ENCODE measurements around the gene ZDHHC14.

ZDHHC14 gene

DNA sequence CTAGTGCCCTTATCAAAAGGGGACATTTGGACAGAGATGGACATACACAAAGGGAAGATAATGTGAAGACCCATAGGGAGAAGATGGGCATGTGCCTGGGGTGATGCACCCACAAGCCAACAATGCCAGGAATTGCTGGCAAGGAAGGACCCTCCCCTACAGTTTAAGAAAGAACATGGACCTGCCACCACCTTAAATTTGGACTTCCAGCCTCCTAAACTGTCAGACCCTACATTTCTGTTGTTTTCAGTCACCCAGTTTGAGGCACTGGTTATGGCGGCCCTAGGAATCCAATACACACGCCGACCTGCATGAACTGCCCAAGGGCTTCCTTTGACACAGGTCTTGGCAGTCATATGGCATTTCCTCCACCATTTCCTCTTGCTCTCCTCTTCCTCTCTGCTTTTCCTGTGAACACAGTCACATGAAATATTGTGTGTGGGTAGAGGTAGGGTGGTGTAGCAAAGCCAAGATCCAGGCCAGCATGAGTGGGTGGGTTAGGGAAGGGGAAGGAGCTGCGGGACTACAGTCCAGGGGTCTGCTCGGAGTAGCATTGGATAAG is 115.6 kb downstream of the ZDHHC14 start:
- DNase-seq: no peak

DNA sequence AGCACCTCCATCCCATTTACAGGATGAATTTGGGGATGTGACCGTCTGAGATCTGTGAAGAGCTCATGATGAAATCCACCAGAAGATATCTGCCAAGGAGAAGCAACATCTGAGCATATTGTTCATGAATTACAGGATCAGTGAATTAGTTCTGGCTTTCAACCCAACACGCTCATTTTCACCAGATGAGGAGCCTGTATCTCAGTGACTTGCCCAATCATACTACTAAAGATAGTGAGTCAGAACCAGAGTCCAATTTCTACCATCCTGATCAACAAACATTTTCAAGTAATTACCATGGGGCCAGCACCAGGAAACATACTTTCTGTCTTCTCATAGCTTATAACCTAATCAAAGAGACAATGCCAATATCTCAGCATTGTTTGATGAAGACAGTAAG is 116.6 kb downstream of the ZDHHC14 start:
- DNase-seq: no peak

GRCh38 chr6:157498817-157499216 is 117.8 kb downstream of the ZDHHC14 start:
- no peak for DNase-seq

DNA sequence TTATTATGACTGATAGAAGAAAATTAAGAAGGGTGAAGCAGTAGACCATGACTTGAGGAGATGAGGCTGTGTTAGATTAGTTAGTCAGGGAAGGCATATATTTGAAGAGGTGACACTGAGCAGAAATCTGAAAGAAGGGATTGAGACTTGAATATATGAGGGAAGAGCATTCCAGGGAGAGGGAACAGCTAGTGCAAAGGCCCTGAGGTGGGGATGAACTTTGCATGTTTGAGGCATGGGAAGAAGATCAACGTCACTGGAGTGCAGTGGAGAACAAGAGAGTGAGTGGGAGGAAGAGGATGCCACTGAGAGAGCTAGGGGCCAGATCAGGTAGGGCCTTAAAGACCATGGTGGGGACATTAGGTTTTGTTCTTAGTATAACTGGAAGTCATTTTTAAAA is 119.0 kb downstream of the ZDHHC14 start:
- no peak for DNase-seq

DNA sequence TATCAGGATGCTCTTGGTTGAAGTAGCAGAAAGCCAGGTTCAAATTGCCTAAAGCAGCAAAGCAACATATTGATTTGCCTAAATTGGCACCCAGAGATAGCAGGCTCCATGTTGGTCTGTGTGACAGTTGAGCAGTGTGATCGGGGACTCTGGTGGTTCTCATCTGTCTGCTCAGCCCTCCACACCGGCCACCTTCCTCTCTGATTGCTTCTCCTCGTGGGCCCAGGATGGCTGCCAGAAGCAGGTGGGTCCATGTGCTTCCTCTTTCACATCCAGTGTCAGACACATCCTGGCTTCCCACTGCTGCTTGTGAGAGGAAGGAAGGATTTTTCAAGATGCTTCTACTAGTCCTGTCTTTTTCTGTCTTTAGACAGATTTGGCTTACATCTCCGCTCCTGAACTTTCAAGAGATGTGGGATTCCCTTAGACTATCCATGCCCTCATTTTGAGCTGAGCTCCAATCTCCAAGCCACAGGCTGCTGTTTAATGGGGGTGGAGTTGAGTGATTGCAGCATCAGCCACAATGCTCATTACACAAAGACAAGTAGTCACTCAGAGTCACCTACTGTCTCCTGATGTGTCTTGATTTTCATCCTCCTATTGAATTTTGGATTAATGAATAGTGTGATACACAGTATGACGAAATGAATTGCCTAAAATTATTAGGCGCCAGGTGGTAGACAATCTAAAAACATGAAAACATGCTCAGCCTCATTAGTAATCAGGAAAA is 122.2 kb downstream of the ZDHHC14 start:
- DNase-seq: peak; percentile 15

- no peak for DNase-seq
Observed at GRCh38 chr6:157505912-157506491, 125.0 kb downstream of the ZDHHC14 start.

- no peak for DNase-seq
Observed at GRCh38 chr6:157510323-157511188, 129.6 kb downstream of the ZDHHC14 start.

DNA sequence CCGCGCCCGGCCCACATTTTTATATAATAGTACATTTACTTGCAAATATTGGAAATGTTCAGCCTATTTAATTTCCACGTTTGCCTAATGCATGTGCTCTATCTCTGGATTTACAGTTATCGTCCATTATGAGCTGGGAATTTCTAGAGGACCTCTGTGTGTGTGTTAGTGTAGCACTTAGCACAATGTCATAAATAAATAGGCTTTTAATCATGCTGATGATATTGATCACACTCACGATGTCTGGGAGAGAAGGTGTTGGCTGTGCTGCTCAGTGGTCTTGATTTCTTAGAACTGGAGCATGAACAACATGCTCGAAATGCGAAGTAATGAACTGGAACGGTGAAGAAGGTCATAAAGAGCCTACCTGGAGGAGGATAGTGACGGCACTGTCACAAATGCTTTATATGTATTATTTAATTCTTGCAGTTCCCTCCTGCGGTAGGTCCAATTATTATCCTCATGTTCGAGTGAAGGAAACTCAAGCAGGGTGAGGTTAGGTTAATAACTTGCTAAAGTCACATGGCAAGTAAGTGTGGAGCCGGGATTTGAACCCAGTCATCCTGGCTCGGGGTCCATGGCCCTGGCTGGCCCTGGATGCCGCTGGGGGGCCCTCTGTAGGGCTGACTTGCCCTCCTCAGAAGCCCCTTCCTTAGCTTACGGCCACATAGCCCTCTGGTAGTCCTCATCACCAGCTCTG is 130.8 kb downstream of the ZDHHC14 start:
- no peak for DNase-seq

DNA sequence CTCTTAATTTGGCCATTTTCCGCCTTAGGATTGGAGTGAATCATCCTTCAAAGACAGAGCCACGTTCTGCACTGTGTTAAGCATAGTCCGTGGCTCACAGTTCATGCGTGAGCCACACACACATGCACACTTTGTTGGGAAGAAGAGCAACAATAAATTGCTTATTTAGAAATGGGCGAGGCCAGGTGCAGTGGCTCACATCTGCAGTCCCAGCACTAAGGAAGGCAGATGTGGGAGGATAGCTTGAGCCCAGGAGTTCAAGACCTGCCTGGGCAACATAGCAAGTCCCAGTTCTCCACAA is 131.3 kb downstream of the ZDHHC14 start:
- no peak for DNase-seq

DNA sequence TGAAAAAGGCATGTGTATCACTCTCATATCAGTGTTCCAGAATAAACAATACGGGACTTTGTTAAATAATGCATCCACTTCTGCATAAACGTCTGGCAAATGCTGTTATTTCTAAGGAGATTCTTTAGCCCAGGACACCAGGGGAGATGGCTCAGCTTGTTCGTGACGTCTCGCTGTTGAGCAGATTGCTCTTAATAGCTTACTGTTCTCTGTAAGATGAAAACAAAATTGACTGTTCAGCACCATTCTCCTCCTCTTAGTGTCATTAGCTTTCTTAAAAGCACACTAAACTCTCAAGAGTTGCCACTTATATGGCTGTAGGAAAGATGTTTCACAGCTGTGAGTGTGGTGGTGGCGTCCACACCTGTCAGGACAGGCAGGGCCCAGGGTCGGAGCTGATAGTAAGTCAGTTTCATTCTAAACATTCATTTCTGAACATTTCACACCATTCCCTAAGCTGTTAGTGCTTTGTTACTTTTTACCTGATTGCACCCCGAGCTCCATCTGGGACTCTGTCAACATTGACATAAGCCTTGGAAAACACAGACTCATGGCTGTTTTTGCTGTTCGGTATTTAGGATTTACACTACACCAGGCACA is 132.1 kb downstream of the ZDHHC14 start:
- no peak for DNase-seq

GRCh38 chr6:157513619-157514485 is 132.9 kb downstream of the ZDHHC14 start:
- DNase-seq: no peak

GRCh38 chr6:157514659-157515496 is 133.9 kb downstream of the ZDHHC14 start:
- no peak for DNase-seq

- no peak for DNase-seq
Observed at GRCh38 chr6:157516319-157517026, 135.5 kb downstream of the ZDHHC14 start.

DNA sequence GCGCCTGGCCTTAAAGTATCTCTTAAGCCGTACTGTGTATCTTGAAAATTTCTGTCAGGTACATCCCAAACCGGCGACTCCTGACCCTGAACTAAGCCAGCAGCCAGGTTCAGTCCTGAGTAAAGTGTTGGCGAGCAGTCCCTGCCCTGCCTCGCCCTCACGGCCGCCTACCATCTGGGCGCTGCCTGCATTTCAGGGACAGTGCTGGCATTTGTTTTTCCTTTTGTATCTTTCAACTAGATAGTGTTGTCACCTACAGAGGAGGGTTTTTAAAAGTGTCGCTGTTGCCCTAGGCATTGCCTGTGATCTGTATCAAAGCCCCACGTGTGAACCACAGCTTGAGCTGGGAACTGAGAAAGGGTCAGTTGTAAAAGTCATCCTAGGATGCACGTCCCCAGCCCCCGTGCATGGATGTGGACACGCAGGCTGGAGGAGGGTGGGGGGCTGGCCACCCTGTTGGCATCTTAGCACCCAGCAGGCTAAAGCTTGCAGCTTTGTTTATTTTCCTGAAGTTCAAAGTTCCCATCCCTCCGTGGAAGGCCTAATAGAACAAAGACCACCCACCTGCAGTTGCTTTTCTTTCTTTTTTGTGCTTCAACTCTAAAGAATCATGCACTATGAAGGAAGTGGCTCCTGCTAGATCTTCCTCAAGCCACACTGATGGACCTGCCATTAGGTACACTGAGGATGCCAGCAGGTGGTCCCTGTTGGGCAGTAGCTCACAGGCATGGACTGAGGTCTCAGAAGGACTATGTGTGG is 136.8 kb downstream of the ZDHHC14 start:
- no peak for DNase-seq

GRCh38 chr6:157518397-157519250 is 137.6 kb downstream of the ZDHHC14 start:
- DNase-seq: no peak

- DNase-seq: no peak
Observed at GRCh38 chr6:157519255-157520116, 138.5 kb downstream of the ZDHHC14 start.

DNA sequence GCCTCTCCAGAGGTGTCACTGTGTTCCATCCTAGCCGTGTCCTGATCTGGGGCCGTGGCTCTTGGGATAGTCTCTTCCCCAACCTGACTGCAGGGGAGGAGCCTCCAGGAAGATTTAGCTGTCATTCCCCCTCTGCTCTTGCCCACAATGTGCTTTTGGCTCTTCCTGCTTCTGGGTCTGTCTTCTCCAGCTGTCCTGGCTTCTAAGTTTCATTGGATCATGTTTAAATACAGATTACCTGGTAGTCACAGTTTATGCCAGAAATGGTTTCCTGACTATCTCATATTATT is 139.1 kb downstream of the ZDHHC14 start:
- DNase-seq: no peak
